Measurements from ENCODE around the gene APOL6. TPM values are rescaled to one million over a fixed set of nuclear protein-coding genes. Genes with fewer than 3 reads are reported as not detected.
"Not testable (repeated sequence)": the region's sequence is repeated elsewhere in the genome, so short reads cannot be mapped to it uniquely, and the experiment has no call there.

Gene APOL6
- total and polyA plus RNA-seq, 2 of the 4 experiments (the other 2 are of a cell fraction): 1.2 to 7.2 TPM

DNA sequence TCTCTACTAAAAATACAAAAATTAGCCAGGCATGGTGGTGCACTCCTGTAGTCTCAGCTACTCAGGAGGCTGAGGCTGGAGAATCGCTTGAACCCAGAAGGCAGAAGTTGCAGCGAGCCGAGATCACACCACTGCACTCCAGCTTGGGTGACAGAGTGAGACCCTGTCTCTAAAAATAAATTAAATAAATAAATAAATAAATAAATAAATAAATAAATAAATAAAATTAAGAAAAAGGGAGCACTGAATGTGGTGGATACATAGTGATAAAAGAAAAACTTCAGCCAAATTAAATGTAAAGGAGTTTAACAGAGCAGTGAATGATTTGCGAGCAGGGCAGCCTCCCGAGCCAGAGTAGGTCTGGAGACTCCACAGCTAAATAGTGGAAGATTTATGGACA is 24.4 kb upstream of the APOL6 start:
- H4K91ac ChIP-seq (ENCODE audit: insufficient read depth, low read depth, low read length); H3K4me1 ChIP-seq (ENCODE audit: control insufficient read depth, insufficient read depth, low read length); H4K20me1 ChIP-seq (ENCODE audit: insufficient read depth, low read length); DNase-seq; H2BK120ac ChIP-seq (ENCODE audit: low read depth, low read length); H3K9me3 ChIP-seq (ENCODE audit: control insufficient read depth, insufficient read depth, low read length); POLR2A ChIA-PET (ENCODE audit: unreplicated experiment); H2BK5ac ChIP-seq (ENCODE audit: low read depth, low read length, poor library complexity, severe bottlenecking); H3K4me3 ChIP-seq (ENCODE audit: insufficient read depth, low read depth, low read length); H3K9ac ChIP-seq (ENCODE audit: low read depth, low read length); H3K4me2 ChIP-seq (ENCODE audit: low read depth, low read length); H3K18ac ChIP-seq (ENCODE audit: low read depth, low read length); H2BK20ac ChIP-seq (ENCODE audit: low read depth, low read length); H2AFZ ChIP-seq (replicated peaks; ENCODE audit: low read length, poor library complexity); H4K8ac ChIP-seq (ENCODE audit: low read depth in 2 of 2, low read length in 2 of 2); H2AK5ac ChIP-seq (ENCODE audit: low read depth, low read length); ATAC-seq (ENCODE audit: low read depth); H3K4ac ChIP-seq (ENCODE audit: low read depth, low read length); H2BK15ac ChIP-seq (ENCODE audit: low read depth, low read length); H3K27ac ChIP-seq (ENCODE audit: insufficient read depth, low read length); H2AK9ac ChIP-seq (replicated peaks; ENCODE audit: low read depth, low read length, poor library complexity); H4K5ac ChIP-seq (ENCODE audit: low read depth, low read length); H3K36me3 ChIP-seq (ENCODE audit: control insufficient read depth, insufficient read depth, low read length); H3K14ac ChIP-seq (replicated peaks; ENCODE audit: low read depth, low read length); dilution Hi-C loops (cut with HindIII; ENCODE audit: low sequenced_read_pairs, unreplicated experiment); H3K9me1 ChIP-seq (ENCODE audit: insufficient read depth, low read length); H3K27me3 ChIP-seq (ENCODE audit: control insufficient read depth, insufficient read depth, low read length); H3K56ac ChIP-seq (ENCODE audit: extremely low read depth, insufficient read depth, low read length); BruUV-seq (replicated peaks); H3K23ac ChIP-seq (ENCODE audit: low read depth, low read length): not testable (repeated sequence)
- in situ Hi-C loops (cut with MboI; ENCODE audit: low sequenced_read_pairs) (loop anchor here (10.0 kb wide), 1 partner anchor 501 kb away; no protein-coding TSS in a partner anchor), intact Hi-C loops (cut with micrococcal nuclease) (loop anchor here (1.0 kb wide), 1 partner anchor 193 kb away; no protein-coding TSS in a partner anchor)
- CTCF ChIA-PET: interaction anchor here (0.6 kb wide), 1 partner anchor 269 kb away, joined by 4 read pairs; no protein-coding TSS in a partner anchor
- WGBS, 2 experiments (ENCODE audit: extremely low coverage in 2 of 2, insufficient read length in 1 of 2): no CpG with 5 or more reads among the region's 5 CpGs
- peaks cover 3 to 13% of the 10 kb centered on the region in 2 experiments; a peak in 3 of 4 replicates for H3K79me1 ChIP-seq (ENCODE audit: low read depth in 1 of 2, low read length in 2 of 2)
